GM12891 (cell line): ENCODE measurements around the gene SNRNP25.

Experiments
- DNase-seq: peaks from one replicate; pipeline ENCODE4 v3.0.0; 2011; ENCODE audit warnings: low spot score; ENCODE audit not compliant: insufficient read length
- FAIRE-seq: peaks from 2 replicates; lab custom pipeline; 2011; peaks lifted over from hg19 to GRCh38; lab: Jason Lieb, UNC
- PAX5 ChIP-seq: IDR thresholded peaks from 2 replicates; pipeline ENCODE4 v1.6.1; 2011; ENCODE audit warnings: low read length, moderate library complexity, mild to moderate bottlenecking; ENCODE audit not compliant: insufficient read depth, severe bottlenecking
- POLR2A ChIP-seq: IDR thresholded peaks from 2 replicates; pipeline ENCODE4 v1.6.1; 2011; ENCODE audit warnings: low read depth, low read length, control low read depth
- POLR2AphosphoS5 ChIP-seq: IDR thresholded peaks from 2 replicates; pipeline ENCODE4 v1.6.1; 2011; ENCODE audit warnings: low read depth, low read length, control low read depth
- POU2F2 ChIP-seq: IDR thresholded peaks from 2 replicates; pipeline ENCODE4 v1.6.1; 2011; ENCODE audit warnings: low read depth, mild to moderate bottlenecking, control low read depth, low read length, moderate library complexity
- SPI1 ChIP-seq: IDR thresholded peaks from 2 replicates; pipeline ENCODE4 v1.6.1; 2011; ENCODE audit warnings: low read depth, low read length, control low read depth
- TAF1 ChIP-seq: IDR thresholded peaks from 2 replicates; pipeline ENCODE4 v1.6.1; 2011; ENCODE audit warnings: low read depth, low read length, control low read depth

The SNRNP25 gene

DNA sequence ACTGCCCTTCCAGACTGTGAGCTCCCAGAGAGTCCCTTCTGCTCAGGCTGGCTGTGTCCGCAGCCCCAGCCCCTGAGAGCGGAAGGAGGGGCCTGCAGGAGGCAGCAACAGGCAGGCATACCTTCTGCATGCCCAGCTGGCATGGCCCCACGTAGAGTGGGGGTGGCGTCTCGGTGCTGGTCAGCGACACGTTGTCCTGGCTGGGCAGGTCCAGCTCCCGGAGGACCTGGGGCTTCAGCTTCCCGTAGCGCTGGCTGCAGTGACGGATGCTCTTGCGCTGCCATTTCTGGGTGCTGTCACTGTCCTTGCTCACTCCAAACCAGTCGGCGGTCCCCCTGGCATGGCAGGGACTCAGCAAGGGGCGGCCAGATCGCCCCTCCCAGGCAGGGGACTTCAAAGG, 9.8 kb downstream of the SNRNP25 start:
- DNase-seq (no peak), FAIRE-seq (no peak)
- no peak for TF ChIP-seq PAX5
- no peak for TF ChIP-seq SPI1
- no peak for TF ChIP-seq POLR2A
- TF ChIP-seq TAF1 = no peak
- no peak for TF ChIP-seq POU2F2
- no peak for TF ChIP-seq POLR2AphosphoS5

- no peak for FAIRE-seq
- no peak for DNase-seq
- no peak for TF ChIP-seq TAF1
- no peak for TF ChIP-seq PAX5
- TF ChIP-seq SPI1 = no peak
- no peak for TF ChIP-seq POU2F2
- TF ChIP-seq POLR2AphosphoS5 = no peak
- TF ChIP-seq POLR2A = no peak
These were observed 10.6 kb downstream of the SNRNP25 start for GRCh38 chr16:63998-64913.

- TF ChIP-seq TAF1 = no peak
- TF ChIP-seq PAX5 = no peak
- no peak for TF ChIP-seq POLR2A
- no peak for TF ChIP-seq POLR2AphosphoS5
- no peak for TF ChIP-seq POU2F2
- TF ChIP-seq SPI1 = no peak
- DNase-seq (no peak), FAIRE-seq (peak; percentile 35)
These were observed 11.3 kb downstream of the SNRNP25 start for GRCh38 chr16:64914-65255.

GRCh38 chr16:65745-66144, 12.1 kb downstream of the SNRNP25 start:
- FAIRE-seq (peak; percentile 92), DNase-seq (peak; percentile 92)
- TF ChIP-seq PAX5 (peak; percentile 72), POU2F2 (no peak), POLR2AphosphoS5 (no peak)

DNA sequence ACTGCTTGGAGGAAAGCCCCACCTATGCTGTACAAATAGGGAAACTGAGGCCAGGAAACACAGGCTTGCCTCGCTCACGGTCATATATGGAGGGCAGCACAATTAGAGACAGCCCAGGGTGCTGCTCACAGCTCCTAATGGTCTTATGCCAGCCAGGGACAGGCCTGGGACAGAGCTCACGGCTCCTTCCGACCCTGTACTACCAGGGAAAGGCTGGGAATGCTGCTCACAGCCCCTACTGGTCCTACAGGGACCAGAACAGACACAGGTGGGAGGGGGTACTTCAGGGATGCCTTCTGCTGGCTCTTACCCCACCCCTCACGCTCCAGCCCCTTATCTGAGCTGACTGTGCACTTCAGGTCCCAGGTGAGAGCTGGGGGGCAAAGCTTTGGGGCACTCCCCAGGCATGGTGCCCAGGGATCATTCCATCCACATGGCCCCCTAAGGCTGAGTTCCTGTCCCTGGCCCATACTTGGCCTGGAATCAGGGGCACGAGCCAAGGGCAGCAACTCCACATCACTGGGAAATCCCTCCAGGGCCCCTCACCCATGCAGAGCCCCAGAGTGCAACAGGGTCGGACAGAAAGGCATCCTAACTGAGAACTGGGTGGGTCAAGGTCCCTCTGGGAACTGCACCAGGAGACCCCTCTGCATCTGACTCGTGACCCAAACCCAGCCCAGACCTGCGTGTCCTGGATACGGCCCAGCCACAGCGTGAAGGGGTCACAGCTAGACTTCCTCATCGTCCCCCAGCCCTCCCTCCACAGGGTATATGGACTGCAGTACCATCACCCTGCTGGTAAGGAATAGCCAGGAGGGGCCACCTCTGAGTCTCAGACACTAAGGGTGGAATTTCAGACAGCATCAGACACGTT, 12.9 kb downstream of the SNRNP25 start:
- no peak for TF ChIP-seq POLR2AphosphoS5
- no peak for TF ChIP-seq TAF1
- TF ChIP-seq SPI1 = no peak
- no peak for TF ChIP-seq POU2F2
- no peak for TF ChIP-seq POLR2A
- TF ChIP-seq PAX5 = no peak
- FAIRE-seq = no peak

GRCh38 chr16:67183-67791, 13.7 kb downstream of the SNRNP25 start:
- TF ChIP-seq SPI1 (no peak), TAF1 (no peak), POU2F2 (no peak), PAX5 (no peak), POLR2A (no peak), POLR2AphosphoS5 (no peak)
- FAIRE-seq (no peak), DNase-seq (no peak)

More for the DNA sequence above, 12.9 kb downstream of the SNRNP25 start:
- DNase-seq = no peak

DNA sequence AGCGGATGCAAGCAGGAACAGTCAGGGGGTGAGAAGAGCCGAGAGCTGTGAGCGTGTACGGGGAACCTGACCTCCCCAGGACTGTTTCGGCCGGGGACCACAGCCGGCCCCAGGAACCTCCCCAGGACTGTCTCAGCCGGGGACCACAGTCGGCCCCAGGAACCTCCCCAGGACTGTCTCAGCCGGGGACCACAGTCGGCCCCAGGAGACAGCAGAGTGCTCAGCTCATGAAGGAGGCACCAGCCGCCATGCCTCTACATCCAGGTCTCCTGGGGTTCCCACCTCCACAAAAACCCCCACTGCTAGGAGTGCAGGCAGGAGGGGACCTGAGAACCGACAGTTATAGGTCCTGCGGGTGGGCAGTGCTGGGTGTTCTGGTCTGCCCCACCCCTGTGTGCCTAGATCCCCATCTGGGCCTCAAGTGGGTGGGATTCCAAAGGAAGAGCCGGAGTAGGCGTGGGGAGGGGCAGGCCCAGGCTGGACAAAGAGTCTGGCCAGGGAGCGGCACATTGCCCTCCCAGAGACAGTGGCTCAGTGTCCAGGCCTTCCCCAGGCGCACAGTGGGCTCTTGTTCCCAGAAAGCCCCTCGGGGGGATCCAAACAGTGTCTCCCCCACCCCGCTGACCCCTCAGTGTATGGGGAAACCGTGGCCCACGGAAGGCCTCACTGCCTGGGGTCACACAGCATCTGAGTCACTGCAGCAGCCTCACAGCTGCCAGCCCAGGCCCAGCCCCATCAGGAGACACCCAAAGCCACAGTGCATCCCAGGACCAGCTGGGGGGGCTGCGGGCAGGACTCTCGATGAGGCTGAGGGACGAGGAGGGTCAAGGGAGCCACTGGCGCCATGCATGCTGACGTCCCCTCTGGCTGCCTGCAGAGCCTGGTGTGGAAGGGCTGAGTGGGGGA, 14.5 kb downstream of the SNRNP25 start:
- DNase-seq = no peak
- no peak for FAIRE-seq
- TF ChIP-seq SPI1 (no peak), POU2F2 (no peak), PAX5 (no peak), POLR2AphosphoS5 (no peak), TAF1 (no peak), POLR2A (no peak)

DNA sequence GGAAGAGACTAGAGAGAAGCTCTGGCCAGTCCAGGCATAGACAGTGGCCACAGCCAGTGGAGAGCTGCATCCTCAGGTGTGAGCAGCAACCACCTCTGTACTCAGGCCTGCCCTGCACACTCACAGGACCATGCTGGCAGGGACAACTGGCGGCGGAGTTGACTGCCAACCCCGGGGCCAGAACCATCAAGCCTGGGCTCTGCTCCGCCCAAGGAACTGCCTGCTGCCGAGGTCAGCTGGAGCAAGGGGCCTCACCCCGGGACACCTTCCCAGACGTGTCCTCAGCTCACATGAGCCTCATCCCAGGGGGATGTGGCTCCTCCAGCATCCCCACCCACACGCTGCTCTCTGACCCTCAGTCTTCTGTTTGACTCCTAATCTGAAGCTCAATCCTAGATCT, 15.6 kb downstream of the SNRNP25 start:
- TF ChIP-seq PAX5 = no peak
- no peak for TF ChIP-seq POLR2A
- TF ChIP-seq TAF1 = no peak
- FAIRE-seq = no peak
- no peak for DNase-seq

- FAIRE-seq = no peak
- DNase-seq = no peak
- no peak for TF ChIP-seq PAX5
- TF ChIP-seq SPI1 = no peak
- TF ChIP-seq POLR2AphosphoS5 = no peak
- TF ChIP-seq POU2F2 = no peak
- TF ChIP-seq POLR2A = no peak
- no peak for TF ChIP-seq TAF1
These were observed 17.5 kb downstream of the SNRNP25 start for GRCh38 chr16:71210-71539.
